Hematopoietic multipotent progenitor cell treated with erythropoietin and hydrocortisone succinate and interleukin-3 and kit ligand, for 6 days (in vitro differentiated cells): ENCODE data around the gene ATRAID.

Experiments
- DNase-seq: peaks from one replicate; pipeline ENCODE4 v3.0.0-alpha.2; 2015

ATRAID gene

GRCh38 chr2:27251766-27252165, 39.9 kb downstream of the ATRAID start:
- DNase-seq = no peak

GRCh38 chr2:27255187-27255586, 43.3 kb downstream of the ATRAID start:
- DNase-seq = no peak

GRCh38 chr2:27255660-27256059, 43.8 kb downstream of the ATRAID start:
- DNase-seq = no peak

GRCh38 chr2:27256855-27257454, 45.1 kb downstream of the ATRAID start:
- DNase-seq = no peak

GRCh38 chr2:27258051-27258450, 46.2 kb downstream of the ATRAID start:
- DNase-seq = no peak

- no peak for DNase-seq
Measured at GRCh38 chr2:27261241-27261925, 49.5 kb downstream of the ATRAID start.

- DNase-seq = no peak
Measured at GRCh38 chr2:27261926-27262298, 50.1 kb downstream of the ATRAID start.

GRCh38 chr2:27262379-27263286, 50.8 kb downstream of the ATRAID start, which contains the start of gene SLC30A3:
TSS of gene SLC30A3 (minus strand) at chr2:27263047. CDS start at chr2:27262906, 141 bp downstream.
- DNase-seq = peak; percentile 85

GRCh38 chr2:27263287-27264252, 51.7 kb downstream of the ATRAID start:
- DNase-seq = peak; percentile 38

GRCh38 chr2:27264253-27264752, 52.5 kb downstream of the ATRAID start:
- DNase-seq = no peak

- peak; percentile 76 for DNase-seq
Measured at GRCh38 chr2:27264753-27265535, 53.1 kb downstream of the ATRAID start.

- DNase-seq = no peak
Measured at GRCh38 chr2:27265536-27265870, 53.7 kb downstream of the ATRAID start.
